Dedifferentiated amniotic fluid mesenchymal stem cell (primary cell): ENCODE measurements around the gene PIK3C2B.
A peak's percentile ranks its signal among the peaks of the same experiment; 100 is the strongest.

Experiments used
- DNase-seq: peaks from one replicate; pipeline ENCODE4 v3.0.0-alpha.2; 2016; ENCODE audit errors: extremely low spot score

Gene PIK3C2B

GRCh38 chr1:204459706-204460105, 34.9 kb downstream of the PIK3C2B start:
- no peak for DNase-seq

DNA sequence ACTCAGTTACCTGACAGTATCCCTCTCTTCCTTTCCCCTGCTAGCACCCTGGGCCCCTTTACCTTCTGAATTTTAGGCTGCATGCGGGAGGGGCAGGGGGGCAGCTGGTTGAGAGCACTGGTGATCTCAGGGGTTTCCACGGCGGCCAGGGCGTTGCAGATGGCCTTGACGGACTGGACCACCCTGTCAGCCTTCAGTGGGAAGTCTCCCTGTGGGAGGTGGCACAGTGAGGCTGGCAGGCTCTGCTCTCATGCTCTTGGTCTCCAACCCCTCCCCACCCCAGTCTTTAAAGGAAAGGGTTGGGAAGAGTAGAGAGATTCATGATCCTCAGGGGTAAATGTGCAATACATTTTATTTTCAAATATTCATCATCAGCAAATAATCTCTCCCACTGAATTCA, 36.9 kb downstream of the PIK3C2B start:
- no peak for DNase-seq

DNA sequence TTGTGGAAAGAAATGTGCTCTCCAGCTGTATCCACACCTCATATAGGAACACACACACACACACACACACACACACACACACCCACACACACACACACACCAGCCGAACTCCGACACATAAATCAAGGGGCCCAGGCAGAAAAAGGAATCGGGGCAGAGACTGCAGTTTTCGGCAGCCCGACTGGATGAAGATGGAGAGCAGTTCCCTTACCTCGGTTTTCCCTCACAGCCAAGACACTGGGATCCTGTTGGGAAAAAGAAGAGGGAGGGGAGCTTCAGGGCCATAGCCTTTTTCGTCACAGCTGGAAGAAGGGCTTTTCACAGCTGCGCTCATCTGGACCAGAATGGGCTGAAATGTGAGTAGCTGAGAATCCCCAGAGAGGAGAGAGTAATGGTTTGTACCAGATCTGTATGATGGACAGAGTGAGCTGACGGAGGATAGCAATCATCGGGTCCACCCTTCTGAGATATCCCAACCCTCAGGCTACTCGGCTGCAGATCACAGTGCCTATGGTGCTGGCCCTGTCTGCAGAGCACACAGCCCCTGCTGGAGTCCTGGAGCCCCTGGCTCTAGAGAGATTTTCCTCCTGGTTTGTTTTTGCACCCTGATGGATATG, 37.7 kb downstream of the PIK3C2B start:
- DNase-seq = no peak

- no peak for DNase-seq
These were observed 38.8 kb downstream of the PIK3C2B start for GRCh38 chr1:204455831-204456145.

GRCh38 chr1:204455063-204455830, 39.4 kb downstream of the PIK3C2B start:
- DNase-seq = no peak

- no peak for DNase-seq
These were observed 40.1 kb downstream of the PIK3C2B start for GRCh38 chr1:204454476-204454875.

- no peak for DNase-seq
These were observed 41.3 kb downstream of the PIK3C2B start for GRCh38 chr1:204453141-204453772.

GRCh38 chr1:204451352-204452124, 43.1 kb downstream of the PIK3C2B start:
- no peak for DNase-seq

- DNase-seq = no peak
These were observed 43.9 kb downstream of the PIK3C2B start for GRCh38 chr1:204450461-204451257.

DNA sequence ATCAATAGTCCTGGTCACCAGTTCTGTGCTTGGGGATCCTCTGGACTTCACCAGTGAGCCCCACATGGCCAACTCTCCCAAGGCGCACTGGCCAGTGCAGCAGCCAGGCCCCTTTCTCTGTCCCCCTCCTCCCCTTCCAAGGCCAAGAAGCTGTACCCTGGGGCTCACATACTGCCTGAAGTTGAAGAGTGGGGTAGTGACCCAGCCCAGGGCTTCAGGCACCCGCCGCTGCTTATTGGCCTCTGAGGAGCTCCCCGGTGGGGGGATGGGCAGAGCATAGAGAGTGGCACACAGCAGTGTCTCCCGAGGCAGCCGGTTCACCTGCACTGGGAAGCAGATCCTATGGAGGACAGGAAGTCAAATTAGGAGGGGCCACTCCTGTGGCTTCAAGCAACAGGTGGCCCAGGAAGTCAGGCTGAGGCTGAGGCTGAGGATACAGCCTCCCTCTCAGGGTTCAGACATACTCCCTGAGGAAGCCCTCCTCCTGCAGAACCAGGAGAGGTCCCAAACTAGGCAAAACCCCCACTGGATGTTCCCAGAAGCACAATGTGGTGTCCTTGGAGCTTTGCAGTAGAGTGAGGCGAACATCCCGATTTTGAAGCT, 44.8 kb downstream of the PIK3C2B start:
- no peak for DNase-seq

DNA sequence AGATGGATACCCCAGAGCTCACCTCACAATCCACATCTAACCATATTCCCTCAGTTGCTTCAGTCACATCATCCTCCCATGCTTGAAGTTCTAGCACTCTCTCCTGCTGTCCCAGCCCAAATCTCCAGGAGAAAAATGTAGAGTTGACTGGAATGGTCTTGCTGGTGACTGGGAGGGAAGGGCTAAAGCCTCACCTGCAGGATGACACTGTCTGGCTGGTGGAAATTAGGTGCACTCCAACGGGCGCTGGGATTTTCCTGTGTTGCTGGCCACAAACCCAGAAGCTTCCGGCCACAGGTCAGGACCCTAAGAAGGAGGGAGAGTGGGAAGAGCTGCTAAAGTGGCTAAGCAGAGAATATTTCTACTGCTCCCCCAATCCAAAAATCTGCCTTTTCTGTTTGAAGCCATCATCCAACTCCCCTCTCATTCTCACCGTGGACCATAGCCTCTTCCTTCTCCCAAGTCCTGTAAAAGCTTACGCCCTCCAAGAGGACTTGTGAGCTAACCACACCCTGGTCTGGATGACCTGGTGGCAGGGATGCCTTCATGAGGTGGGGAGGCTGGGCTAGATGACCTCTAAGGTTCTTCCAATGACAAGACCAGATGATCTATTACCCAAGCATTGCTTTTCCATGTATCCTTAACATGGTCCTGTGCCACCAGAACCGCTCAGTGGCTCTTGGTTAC, 45.5 kb downstream of the PIK3C2B start:
- no peak for DNase-seq

GRCh38 chr1:204448344-204448964, 46.2 kb downstream of the PIK3C2B start:
- DNase-seq = no peak

GRCh38 chr1:204447736-204448135, 46.9 kb downstream of the PIK3C2B start:
- DNase-seq = no peak

- no peak for DNase-seq
These were observed 47.4 kb downstream of the PIK3C2B start for GRCh38 chr1:204447190-204447589.

DNA sequence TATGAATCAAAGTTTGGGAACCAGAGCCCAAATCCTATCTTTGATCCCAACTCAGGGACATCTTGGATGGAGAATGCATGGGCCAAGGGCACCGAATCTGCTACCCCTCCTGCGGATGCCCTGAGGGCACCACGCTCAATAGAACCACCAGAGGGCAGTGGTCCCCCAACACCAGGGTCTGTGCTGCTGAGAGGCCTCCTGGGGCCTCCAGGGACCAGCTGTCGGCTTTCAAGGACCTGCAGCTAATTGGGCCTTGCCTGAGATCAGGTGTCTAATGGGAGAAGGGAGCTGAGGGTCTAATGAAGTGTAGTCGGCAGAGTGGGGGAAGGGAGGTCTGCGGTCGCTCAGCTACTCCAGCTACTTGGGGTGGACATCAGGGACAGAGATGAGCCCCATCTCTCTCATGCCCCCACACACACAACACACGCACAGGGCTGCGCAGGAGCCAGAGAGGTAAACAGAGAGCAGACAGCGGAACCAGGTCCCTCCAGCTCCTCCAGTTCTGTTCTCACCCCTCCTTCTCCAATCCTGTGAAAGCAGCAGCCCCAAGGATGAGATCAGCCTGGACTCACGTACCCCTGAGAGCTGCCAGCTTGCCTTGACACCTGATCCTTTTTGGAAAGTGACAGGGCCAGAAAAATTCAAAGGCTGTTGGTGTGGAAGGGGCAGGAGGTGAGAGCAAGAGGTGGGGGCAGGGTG, 48.0 kb downstream of the PIK3C2B start:
- DNase-seq = peak; percentile 20

- no peak for DNase-seq
These were observed 48.7 kb downstream of the PIK3C2B start for GRCh38 chr1:204445860-204446412.
